ENCODE measurements around the gene WDR81.

Gene WDR81

DNA sequence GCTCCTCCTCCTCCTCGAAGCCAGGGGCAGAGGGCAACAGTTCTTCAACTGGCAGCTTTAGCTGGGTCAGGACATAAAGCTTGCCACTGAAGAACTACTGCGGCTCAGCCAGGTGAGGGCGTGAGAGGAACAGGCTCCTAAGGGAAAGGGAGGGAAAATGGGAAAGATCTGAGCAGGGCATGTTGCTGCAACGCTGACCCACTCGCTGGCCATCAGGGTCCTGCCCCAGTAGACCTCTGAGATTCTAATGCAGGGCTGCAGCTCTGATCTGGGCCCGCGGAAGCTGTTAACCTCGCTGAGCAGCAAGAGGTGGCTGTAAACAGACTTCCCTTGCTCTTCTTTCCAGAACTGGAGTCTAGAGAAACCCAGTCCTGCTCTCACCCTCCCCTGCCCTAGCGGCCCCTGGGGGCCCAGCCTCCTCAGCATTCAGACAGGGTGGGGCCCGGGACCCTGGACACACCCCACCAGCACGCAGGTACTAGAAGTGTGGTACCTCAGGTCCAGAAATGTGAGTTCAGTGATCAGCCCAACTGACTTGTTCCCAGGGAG, 10.6 kb upstream of the WDR81 start:
- no peak for DNase-seq (ENCODE audit: extremely low read depth, low read depth)

DNA sequence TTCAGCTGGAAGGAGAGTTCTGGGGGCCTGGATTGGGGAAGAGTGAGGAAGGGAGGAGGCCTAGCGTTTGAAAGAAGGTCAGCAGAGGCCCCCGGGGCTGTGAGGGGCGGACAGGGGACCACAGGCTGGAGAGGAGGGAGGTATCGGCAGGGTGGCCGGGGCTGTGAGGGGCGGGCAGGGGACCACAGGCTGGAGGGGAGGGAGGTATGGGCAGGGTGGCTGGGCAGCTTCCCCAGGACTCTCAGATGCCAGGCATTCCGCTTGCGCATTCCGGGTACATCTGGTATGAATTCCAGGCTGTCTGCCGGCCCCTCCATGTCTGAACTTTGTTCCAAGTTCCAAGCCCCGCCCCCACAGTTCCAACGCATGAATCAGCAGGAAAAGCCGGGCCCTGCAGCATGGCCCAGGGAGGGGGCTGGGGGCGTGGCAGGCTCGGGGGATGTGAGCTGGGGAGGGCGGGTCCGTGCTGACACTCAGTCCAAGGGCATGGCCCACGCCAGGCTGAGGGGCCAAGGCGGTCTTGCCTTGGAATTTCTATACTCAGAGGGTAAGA, 10.0 kb upstream of the WDR81 start:
- peak; percentile 97 for DNase-seq (ENCODE audit: extremely low read depth, low read depth)
- TF ChIP-seq, protein P1, sequence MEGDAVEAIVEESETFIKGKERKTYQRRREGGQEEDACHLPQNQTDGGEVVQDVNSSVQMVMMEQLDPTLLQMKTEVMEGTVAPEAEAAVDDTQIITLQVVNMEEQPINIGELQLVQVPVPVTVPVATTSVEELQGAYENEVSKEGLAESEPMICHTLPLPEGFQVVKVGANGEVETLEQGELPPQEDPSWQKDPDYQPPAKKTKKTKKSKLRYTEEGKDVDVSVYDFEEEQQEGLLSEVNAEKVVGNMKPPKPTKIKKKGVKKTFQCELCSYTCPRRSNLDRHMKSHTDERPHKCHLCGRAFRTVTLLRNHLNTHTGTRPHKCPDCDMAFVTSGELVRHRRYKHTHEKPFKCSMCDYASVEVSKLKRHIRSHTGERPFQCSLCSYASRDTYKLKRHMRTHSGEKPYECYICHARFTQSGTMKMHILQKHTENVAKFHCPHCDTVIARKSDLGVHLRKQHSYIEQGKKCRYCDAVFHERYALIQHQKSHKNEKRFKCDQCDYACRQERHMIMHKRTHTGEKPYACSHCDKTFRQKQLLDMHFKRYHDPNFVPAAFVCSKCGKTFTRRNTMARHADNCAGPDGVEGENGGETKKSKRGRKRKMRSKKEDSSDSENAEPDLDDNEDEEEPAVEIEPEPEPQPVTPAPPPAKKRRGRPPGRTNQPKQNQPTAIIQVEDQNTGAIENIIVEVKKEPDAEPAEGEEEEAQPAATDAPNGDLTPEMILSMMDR (IDR thresholded peaks at IDR 0.05; ENCODE audit: low read depth, low read length): no peak

More for the DNA sequence above, 10.6 kb upstream of the WDR81 start:
- TF ChIP-seq, protein P1 (IDR thresholded peaks at IDR 0.05; ENCODE audit: low read depth, low read length): peak; percentile 26

DNA sequence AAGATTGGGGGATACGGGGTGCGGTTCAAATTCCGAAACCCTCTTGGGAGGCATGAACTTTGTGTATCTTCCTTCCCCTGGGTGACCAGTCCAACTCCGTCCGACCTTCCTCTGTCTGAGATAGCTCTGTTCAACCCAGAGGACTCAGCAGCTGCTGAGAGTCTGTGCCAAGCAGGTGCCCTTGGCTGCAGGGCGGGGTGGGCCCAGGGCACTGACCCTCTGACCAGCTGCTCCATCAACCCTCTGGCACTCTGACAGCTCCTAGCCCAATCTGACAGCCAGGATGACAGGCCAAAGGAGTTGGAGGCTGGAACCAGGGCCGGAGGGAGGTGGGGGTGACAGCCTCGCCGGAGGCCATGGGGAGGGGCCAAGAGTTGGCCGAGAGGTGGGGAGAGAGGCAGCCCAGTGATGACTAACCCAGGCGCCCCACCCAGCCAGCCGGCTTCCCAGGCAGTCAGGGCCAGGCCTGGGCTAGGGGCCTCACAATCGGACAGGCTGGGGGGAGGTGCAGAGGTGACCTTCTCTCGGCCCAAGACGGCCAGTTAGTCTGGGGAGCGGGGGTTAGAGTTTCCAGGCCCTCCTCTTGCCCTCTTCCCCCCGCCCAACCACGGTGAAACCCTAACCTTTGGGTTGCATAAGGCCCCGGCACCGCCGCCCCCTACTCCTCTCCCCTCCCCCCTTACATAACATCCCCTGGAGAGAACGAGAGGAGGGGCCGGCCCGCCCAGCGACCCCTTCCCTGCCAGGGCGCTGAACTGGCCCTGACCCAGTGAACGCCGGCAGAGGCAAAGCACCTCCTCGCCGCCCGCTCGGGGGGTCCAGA, 9.3 kb upstream of the WDR81 start:
- TF ChIP-seq, protein P1 (IDR thresholded peaks at IDR 0.05; ENCODE audit: low read depth, low read length): no peak
- DNase-seq (ENCODE audit: extremely low read depth, low read depth): peak; percentile 90

DNA sequence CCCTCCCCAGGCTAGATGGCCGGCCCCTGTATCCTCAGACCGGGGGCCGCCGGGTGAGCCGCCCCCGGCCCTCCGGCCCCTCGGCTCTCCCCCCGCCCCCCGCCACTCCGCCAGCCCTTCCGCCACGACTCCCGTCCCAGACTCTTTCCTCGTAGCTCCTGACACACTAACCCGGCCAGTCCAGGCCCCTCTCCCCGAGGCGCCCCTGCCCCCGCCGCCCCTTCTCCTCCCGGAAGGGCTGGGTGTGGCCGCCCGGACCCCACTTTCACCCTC, 8.8 kb upstream of the WDR81 start:
- TF ChIP-seq, protein P1 (IDR thresholded peaks at IDR 0.05; ENCODE audit: low read depth, low read length): no peak
- no peak for DNase-seq (ENCODE audit: extremely low read depth, low read depth)

DNA sequence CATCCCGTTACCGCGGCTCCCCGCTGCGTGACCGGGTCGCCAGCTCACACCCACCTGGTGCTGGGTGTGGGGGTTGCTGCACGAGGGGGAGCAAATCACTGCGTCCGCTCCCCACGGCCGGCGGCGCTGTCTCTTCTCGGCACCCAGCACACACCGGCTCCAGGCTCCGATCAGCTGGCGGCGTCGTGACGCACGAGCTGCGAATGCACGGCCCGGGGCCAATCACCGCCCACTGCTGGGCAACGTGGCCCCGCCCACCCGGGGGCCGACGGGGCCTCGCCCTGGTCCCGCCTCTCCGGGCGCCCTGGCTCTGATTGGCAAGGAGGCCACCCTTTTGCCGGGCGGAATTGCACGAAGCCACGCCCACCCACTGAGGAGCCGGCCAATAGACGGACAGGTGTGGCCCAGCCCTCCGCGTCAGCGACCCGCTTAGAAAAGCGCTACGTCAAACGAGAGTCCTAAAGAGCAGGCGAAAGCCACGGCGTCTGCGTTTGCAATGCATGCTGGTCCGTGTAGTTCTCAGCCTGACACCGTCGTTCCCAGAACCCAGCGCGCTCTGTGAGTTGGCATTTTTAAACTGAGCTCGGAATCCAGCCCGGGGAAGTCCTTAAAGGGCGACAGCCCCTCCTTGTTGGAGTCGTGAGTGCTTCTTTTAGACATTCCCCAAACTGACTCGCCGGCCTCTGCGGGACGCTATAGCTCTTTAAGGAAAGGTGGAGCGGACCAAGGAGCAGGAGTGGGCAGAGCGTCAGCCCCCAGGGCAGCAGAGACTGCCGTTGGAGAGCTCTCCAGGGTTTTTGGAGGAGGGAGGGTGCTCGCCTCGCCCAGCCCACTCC, 8.2 kb upstream of the WDR81 start:
- TF ChIP-seq, protein P1 (IDR thresholded peaks at IDR 0.05; ENCODE audit: low read depth, low read length): peak; percentile 21
- DNase-seq (ENCODE audit: extremely low read depth, low read depth): peak; percentile 100

DNA sequence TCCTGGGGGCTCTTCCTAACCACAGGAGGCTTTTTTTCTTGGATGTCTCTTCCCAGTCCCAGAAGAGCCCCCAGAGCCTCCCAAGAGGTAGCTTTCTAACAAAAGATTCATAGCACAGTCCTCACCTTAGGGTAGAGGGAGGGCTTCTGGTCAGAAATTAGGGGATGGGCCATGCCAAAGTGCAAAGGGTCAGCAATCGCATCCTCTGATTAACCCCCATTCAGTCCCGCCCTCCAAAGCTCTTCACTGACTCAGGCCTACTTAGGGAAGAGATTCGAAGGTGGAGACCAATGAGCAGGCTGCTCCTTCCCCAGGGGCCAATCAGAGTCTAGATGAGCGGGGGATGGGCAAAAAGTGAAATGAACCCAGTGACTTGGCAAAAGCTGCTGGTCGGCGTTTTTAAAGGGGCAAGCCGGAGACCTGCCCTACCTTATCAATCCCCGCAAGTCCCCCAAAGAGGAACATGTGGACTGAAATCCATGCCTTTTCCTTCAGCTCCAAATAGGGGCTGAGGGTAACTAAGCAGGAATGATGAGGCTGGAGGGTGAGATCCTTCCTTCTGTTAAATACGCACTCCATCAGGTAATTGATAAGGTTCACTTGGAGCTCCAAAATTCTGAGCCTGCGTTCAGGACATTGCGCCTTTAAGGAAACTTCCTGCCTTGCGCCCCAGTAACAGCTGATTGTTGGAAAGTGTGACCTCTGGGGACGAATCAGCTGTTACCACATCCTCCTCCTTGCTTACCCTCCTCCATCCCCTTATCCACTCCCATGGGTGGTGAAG, 7.4 kb upstream of the WDR81 start:
- DNase-seq (ENCODE audit: extremely low read depth, low read depth): peak; percentile 99
- TF ChIP-seq, protein P1 (IDR thresholded peaks at IDR 0.05; ENCODE audit: low read depth, low read length): no peak

Measured in AG09319 (cell line).